Measurements from ENCODE around the gene THADA.

DNA sequence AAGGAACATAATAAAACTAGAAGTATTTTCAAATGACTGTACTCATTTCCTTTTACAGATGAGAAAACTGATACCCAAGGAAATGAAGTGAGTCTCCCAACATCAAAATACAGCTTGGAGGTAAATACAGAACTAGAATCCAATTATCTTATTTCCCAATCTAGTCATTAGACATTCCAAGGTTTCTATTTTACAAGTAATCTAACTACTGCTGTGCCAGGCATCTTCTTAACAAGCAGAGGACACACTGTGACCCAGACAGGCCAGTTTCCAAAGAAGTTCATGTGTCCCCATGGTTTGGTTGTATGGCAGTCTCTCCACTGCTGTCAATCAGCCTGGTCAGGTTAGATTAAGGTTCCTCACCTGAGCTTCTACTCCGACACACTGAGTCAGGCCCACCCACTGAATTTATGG lies 143.5 kb downstream of the THADA start:
- TF ChIP-seq REST (IDR thresholded peaks at IDR 0.05; ENCODE audit: insufficient read depth in 1 of 2, low read depth in 2 of 2, low read length in 2 of 2) (no peak), POLR2AphosphoS5 (IDR thresholded peaks at IDR 0.05; ENCODE audit: low read depth, low read length) (no peak), TAF1 (IDR thresholded peaks at IDR 0.05; ENCODE audit: borderline replicate concordance, insufficient read depth, low read length) (no peak), SIN3A (IDR thresholded peaks at IDR 0.05; ENCODE audit: borderline replicate concordance, insufficient read depth, low read length) (no peak)
